Measurements from ENCODE around the gene KRT2. TPM values are rescaled to one million over a fixed set of nuclear protein-coding genes. Genes with fewer than 3 reads are reported as not detected.

The KRT2 gene
- total and polyA plus RNA-seq, 2 of the 4 experiments (the other 2 are of a cell fraction): not detected

DNA sequence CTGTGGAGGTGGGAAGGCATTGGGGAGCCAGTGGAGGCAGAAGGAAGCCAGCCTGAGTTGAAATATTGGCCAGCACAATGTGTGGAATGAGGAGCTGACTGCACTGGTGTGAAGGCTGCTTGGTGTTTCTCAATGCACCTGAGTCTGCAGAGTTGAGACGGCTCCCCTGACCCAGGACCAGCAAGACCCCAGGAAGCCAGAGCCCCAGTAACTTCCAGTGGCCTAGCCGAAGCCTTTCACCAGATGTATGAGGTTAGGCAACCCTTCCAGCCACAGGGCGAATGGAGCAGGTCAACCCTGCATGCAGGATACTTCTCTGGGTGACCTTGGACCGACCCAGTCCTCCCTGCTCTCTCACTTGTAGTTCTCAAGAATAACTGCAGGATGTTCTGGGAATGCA lies 20.7 kb downstream of the KRT2 start:
- in situ Hi-C loops (cut with MboI; ENCODE audit: low sequenced_read_pairs): no loop called here
- Histone ChIP-seq H3K18ac (ENCODE audit: low read depth, low read length) (no peak overlapping the region), H3K4ac (ENCODE audit: low read depth, low read length) (no peak overlapping the region), H2AK9ac (replicated peaks; ENCODE audit: low read depth, low read length, poor library complexity) (no peak overlapping the region), H3K27ac (ENCODE audit: insufficient read depth, low read length) (no peak overlapping the region), H2BK5ac (ENCODE audit: low read depth, low read length, poor library complexity, severe bottlenecking) (no peak overlapping the region), H2BK20ac (ENCODE audit: low read depth, low read length) (no peak overlapping the region), H3K4me1 (ENCODE audit: control insufficient read depth, insufficient read depth, low read length) (no peaks in the 10 kb centered on the region), H2BK15ac (ENCODE audit: low read depth, low read length) (no peak overlapping the region), H4K91ac (ENCODE audit: insufficient read depth, low read depth, low read length) (no peak overlapping the region), H3K4me2 (ENCODE audit: low read depth, low read length) (no peak overlapping the region), H4K5ac (ENCODE audit: low read depth, low read length) (no peak overlapping the region), H2BK120ac (ENCODE audit: low read depth, low read length) (no peak overlapping the region), H4K20me1 (ENCODE audit: insufficient read depth, low read length) (no peaks in the 10 kb centered on the region; the same call in 1 of the 2 replicates), H3K14ac (replicated peaks; ENCODE audit: low read depth, low read length) (no peak overlapping the region), H2AFZ (replicated peaks; ENCODE audit: low read length, poor library complexity) (no peak overlapping the region), H3K27me3 (ENCODE audit: control insufficient read depth, insufficient read depth, low read length) (peaks cover 10% of the 10 kb centered on the region), H3K9me3 (ENCODE audit: control insufficient read depth, insufficient read depth, low read length) (no peaks in the 10 kb centered on the region), H4K8ac (ENCODE audit: low read depth in 2 of 2, low read length in 2 of 2) (no peak overlapping the region), H3K23ac (ENCODE audit: low read depth, low read length) (no peak overlapping the region), H3K9ac (ENCODE audit: low read depth, low read length) (no peak overlapping the region), H3K79me1 (ENCODE audit: low read depth in 1 of 2, low read length in 2 of 2) (no peaks in the 10 kb centered on the region), H2AK5ac (ENCODE audit: low read depth, low read length) (no peak overlapping the region), H3K4me3 (ENCODE audit: insufficient read depth, low read depth, low read length) (no peak overlapping the region), H3K56ac (ENCODE audit: extremely low read depth, insufficient read depth, low read length) (no peak overlapping the region), H3K9me1 (ENCODE audit: insufficient read depth, low read length) (no peaks in the 10 kb centered on the region), H3K36me3 (ENCODE audit: control insufficient read depth, insufficient read depth, low read length) (no peaks in the 10 kb centered on the region)
- dilution Hi-C loops (cut with HindIII; ENCODE audit: low sequenced_read_pairs, unreplicated experiment): no loop called here
- CTCF ChIA-PET: no interaction called here
- intact Hi-C loops (cut with micrococcal nuclease): no loop called here
- POLR2A ChIA-PET (ENCODE audit: unreplicated experiment): no interaction called here
- ATAC-seq (ENCODE audit: low read depth): no peak
- no peak for DNase-seq
- BruUV-seq (replicated peaks): no TSS peak
- WGBS, 2 experiments (ENCODE audit: extremely low coverage in 2 of 2, insufficient read length in 1 of 2): no CpG with 5 or more reads among the region's 4 CpGs
- TF ChIP-seq RCOR1 (IDR thresholded peaks at IDR 0.05; ENCODE audit: insufficient replicate concordance, low read length): no peak
- TF ChIP-seq CEBPB (IDR thresholded peaks at IDR 0.05; ENCODE audit: low read depth, low read length): no peak
- TF ChIP-seq MAZ (IDR thresholded peaks at IDR 0.05; ENCODE audit: borderline replicate concordance, low read depth, low read length): no peak
- no peak for TF ChIP-seq FOS (IDR thresholded peaks at IDR 0.05; ENCODE audit: low read depth, low read length)
- no peak for TF ChIP-seq MXI1 (IDR thresholded peaks at IDR 0.05; ENCODE audit: borderline replicate concordance, low read depth, low read length)
- TF ChIP-seq, protein P1, sequence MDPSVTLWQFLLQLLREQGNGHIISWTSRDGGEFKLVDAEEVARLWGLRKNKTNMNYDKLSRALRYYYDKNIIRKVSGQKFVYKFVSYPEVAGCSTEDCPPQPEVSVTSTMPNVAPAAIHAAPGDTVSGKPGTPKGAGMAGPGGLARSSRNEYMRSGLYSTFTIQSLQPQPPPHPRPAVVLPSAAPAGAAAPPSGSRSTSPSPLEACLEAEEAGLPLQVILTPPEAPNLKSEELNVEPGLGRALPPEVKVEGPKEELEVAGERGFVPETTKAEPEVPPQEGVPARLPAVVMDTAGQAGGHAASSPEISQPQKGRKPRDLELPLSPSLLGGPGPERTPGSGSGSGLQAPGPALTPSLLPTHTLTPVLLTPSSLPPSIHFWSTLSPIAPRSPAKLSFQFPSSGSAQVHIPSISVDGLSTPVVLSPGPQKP (IDR thresholded peaks at IDR 0.05; ENCODE audit: borderline replicate concordance, low read depth, low read length): no peak
- no peak for TF ChIP-seq POLR2A (IDR thresholded peaks at IDR 0.05; ENCODE audit: low read depth, low read length)
- TF ChIP-seq RFX5 (IDR thresholded peaks at IDR 0.05; ENCODE audit: low read depth, low read length): no peak
- TF ChIP-seq, protein P2, sequence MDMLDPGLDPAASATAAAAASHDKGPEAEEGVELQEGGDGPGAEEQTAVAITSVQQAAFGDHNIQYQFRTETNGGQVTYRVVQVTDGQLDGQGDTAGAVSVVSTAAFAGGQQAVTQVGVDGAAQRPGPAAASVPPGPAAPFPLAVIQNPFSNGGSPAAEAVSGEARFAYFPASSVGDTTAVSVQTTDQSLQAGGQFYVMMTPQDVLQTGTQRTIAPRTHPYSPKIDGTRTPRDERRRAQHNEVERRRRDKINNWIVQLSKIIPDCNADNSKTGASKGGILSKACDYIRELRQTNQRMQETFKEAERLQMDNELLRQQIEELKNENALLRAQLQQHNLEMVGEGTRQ (IDR thresholded peaks at IDR 0.05; ENCODE audit: low read depth, low read length): no peak
- no peak for TF ChIP-seq CHD1 (IDR thresholded peaks at IDR 0.05; ENCODE audit: low read depth, low read length)
- no peak for TF ChIP-seq MAFK (IDR thresholded peaks at IDR 0.05; ENCODE audit: low read depth, low read length)

Measured in IMR-90 (cell line).